Gastroesophageal sphincter (tissue), 4 donors: Measurements from ENCODE around the gene TLK2. TPM values are rescaled to one million over a fixed set of nuclear protein-coding genes. Genes with fewer than 3 reads are reported as not detected.

Source experiments
- ATAC-seq: fragments of 150-250 bp; one replicate; pipeline ENCODE4 v1.9.1; 2016; ENCODE audit warnings: mild to moderate bottlenecking, moderate library complexity
- H3K27ac ChIP-seq, 4 donors: fragments of 200-600 bp; sonication (generic) in 3 of 4; 1 replicate in 3 of 4; 2 replicates in 1 of 4; pipeline ENCODE4 v1.5.1; 2016 to 2019
- H3K27me3 ChIP-seq: fragments of 200-600 bp; sonication (generic); one replicate; pipeline ENCODE4 v1.5.1; 2019
- H3K36me3 ChIP-seq, 2 donors: fragments of 200-600 bp; sonication (generic); one replicate each; pipeline ENCODE4 v1.5.1; 2019; ENCODE audit warnings: control low read depth in 1 of 2
- H3K4me1 ChIP-seq, 3 donors: fragments of 200-600 bp; sonication (generic); 1 replicate in 2 of 3; 2 replicates in 1 of 3; pipeline ENCODE4 v1.5.1; 2016 to 2019; ENCODE audit warnings: control low read depth in 2 of 3
- H3K4me3 ChIP-seq, 2 donors: fragments of 200-600 bp; sonication (generic); one replicate each; pipeline ENCODE4 v1.5.1; 2019; ENCODE audit warnings: mild to moderate bottlenecking in 1 of 2, moderate library complexity in 1 of 2
- H3K9me3 ChIP-seq, 3 donors: fragments of 200-600 bp; sonication (generic); one replicate each; pipeline ENCODE4 v1.5.1; 2017 to 2019; ENCODE audit warnings: control low read depth in 2 of 3
- EP300 ChIP-seq: sonication (generic); formaldehyde crosslinking; IDR thresholded peaks from one replicate; pipeline ENCODE4 v1.6.1; 2017; ENCODE audit warnings: antibody characterized with exemption, mild to moderate bottlenecking
- POLR2A ChIP-seq, 2 donors: fragments of 450-650 bp; IDR thresholded peaks; one replicate each; pipeline ENCODE4 v1.6.1; 2017; ENCODE audit warnings: antibody characterized with exemption in 2 of 2, mild to moderate bottlenecking in 2 of 2, moderate library complexity in 1 of 2
- POLR2AphosphoS5 ChIP-seq: sonication (generic); formaldehyde crosslinking; IDR thresholded peaks from one replicate; pipeline ENCODE4 v1.6.1; 2017; ENCODE audit warnings: antibody characterized with exemption
- WGBS, 2 donors: methylation state at CpG; one replicate each; pipeline ENCODE4 v1.1.5; 2018; ENCODE audit warnings: low coverage in 1 of 2; 5-methylcytosine and 5-hydroxymethylcytosine counted together
- total RNA-seq, 4 donors: library from RNA; depleted of rRNA; stranded (reverse); fragments of >200 nt; gene quantifications; one replicate each; pipeline ENCODE4 v1.1.0, GENCODE V29; 2016
- TF ChIP-seq, protein P1 (sequence below), 4 experiments: fragments of 200-600 bp in 2 of 4; fragments of 450-650 bp in 2 of 4; sonication (generic) in 1 of 4; IDR thresholded peaks; one replicate each; pipeline ENCODE4 v1.5.1; 2017 to 2019; ENCODE audit warnings: antibody characterized with exemption in 4 of 4, mild to moderate bottlenecking in 2 of 4, moderate library complexity in 2 of 4

The TLK2 gene
- total RNA-seq, 4 donors from 2014 or later: 42.7 to 69.4 (median 51.3) TPM

DNA sequence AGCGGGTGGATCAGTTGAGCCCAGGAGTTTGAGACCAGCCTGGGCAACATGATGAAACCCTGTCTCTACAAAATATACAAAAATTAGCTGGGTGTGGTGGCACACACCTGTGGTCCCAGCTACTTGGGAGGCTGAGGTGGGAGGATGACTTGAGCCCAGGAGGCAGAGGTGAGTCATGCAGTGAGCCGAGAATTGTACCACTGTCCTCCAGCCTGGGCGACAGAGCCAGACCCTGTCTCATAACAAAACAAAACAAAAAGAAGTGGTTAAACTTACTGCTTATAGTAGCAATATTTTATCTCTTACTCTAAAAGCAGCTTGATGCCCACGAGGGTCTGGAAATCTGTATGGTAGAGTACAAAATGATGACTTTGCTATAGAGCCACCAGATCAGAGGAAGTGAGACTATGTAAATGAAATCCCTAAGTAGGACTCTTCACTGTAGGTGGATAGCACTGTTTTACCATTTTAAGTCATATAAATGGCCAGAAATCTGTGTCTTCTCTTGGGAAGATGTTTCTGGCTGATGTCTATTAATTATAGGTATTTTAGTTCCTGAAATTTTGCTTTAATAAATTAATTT lies 88.5 kb downstream of the TLK2 start:
- Histone ChIP-seq H3K36me3 (peaks cover 0 to 55% of the 10 kb centered on the region in 2 donors), H3K9me3 (no peaks in the 10 kb centered on the region), H3K4me3 (no peak overlapping the region), H3K27me3 (no peaks in the 10 kb centered on the region), H3K27ac (no peak overlapping the region), H3K4me1 (peaks cover 0 to 4% (median 0%) of the 10 kb centered on the region in 3 donors)
- no peak for ATAC-seq
- WGBS, 2 donors: 88 to 100% methylated on average over 1 to 4 of the region's 4 CpGs
- TF ChIP-seq EP300 (no peak), POLR2AphosphoS5 (no peak), POLR2A (IDR thresholded peaks at IDR 0.05) (no peak)
- TF ChIP-seq, protein P1, sequence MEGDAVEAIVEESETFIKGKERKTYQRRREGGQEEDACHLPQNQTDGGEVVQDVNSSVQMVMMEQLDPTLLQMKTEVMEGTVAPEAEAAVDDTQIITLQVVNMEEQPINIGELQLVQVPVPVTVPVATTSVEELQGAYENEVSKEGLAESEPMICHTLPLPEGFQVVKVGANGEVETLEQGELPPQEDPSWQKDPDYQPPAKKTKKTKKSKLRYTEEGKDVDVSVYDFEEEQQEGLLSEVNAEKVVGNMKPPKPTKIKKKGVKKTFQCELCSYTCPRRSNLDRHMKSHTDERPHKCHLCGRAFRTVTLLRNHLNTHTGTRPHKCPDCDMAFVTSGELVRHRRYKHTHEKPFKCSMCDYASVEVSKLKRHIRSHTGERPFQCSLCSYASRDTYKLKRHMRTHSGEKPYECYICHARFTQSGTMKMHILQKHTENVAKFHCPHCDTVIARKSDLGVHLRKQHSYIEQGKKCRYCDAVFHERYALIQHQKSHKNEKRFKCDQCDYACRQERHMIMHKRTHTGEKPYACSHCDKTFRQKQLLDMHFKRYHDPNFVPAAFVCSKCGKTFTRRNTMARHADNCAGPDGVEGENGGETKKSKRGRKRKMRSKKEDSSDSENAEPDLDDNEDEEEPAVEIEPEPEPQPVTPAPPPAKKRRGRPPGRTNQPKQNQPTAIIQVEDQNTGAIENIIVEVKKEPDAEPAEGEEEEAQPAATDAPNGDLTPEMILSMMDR (IDR thresholded peaks at IDR 0.05): no peak

DNA sequence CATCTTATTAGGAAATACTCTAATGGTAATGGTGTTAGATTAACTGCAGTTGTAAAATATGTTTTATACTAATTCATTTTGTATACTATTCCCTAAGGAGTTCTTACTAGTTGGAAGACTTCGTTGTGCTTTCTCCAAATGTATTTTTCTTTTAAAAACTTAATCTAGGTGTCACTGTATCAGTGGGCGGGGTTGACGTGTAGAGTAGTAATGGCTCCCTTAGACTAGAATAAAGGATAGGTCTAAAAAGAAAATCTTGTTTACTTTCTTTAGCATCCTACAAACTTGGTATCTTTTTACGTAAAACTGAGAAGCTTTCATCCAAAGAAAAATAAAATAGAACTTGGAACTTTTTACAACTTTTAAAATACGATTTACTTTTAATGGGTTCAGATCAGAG lies 93.9 kb downstream of the TLK2 start:
- no peaks in the 10 kb centered on the region for H3K27me3 ChIP-seq
- peak overlapping the region in 2 of 4 donors; percentile 21 to 39 for H3K27ac ChIP-seq
- H3K4me3 ChIP-seq: no peak overlapping the region
- peaks cover 0 to 56% of the 10 kb centered on the region in 2 donors for H3K36me3 ChIP-seq
- peaks cover 0 to 4% (median 0%) of the 10 kb centered on the region in 3 donors for H3K4me1 ChIP-seq
- no peaks in the 10 kb centered on the region for H3K9me3 ChIP-seq
- no peak for ATAC-seq
- TF ChIP-seq EP300: no peak
- WGBS, 2 donors: 54 to 78% methylated on average over 5 of the region's 5 CpGs

DNA sequence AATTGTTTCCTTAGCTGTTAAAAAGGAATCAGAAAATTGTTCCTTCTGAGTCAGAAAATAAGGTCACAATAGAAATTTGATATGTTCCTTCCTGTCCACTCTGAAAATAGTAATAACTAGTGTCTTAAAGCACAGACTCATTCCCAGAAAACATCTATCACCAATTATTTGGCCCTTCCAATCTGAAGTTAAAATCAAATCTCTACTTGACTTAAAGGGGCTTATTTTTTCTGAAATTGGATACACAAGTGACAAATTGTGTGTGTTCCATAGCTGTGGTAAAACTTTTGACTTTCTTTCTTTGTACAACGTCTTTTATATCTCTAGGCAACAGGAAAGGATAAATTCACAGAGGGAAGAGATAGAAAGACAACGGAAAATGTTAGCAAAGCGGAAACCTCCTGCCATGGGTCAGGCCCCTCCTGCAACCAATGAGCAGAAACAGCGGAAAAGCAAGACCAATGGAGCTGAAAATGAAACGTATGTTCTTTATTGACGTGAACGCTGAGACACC lies 94.3 kb downstream of the TLK2 start:
- Histone ChIP-seq H3K27me3 (no peaks in the 10 kb centered on the region), H3K9me3 (no peaks in the 10 kb centered on the region), H3K4me3 (no peak overlapping the region), H3K36me3 (peaks cover 0 to 60% of the 10 kb centered on the region in 2 donors), H3K27ac (peak overlapping the region in 3 of 4 donors; percentile 5 to 39 (median 21)), H3K4me1 (peaks cover 0 to 4% (median 0%) of the 10 kb centered on the region in 3 donors)
- no peak for ATAC-seq
- WGBS, 2 donors: 43 to 65% methylated on average over 7 of the region's 7 CpGs
- no peak for TF ChIP-seq POLR2AphosphoS5
- no peak for TF ChIP-seq EP300
- TF ChIP-seq POLR2A (IDR thresholded peaks at IDR 0.05): no peak
- TF ChIP-seq, protein P1 (IDR thresholded peaks at IDR 0.05): no peak

DNA sequence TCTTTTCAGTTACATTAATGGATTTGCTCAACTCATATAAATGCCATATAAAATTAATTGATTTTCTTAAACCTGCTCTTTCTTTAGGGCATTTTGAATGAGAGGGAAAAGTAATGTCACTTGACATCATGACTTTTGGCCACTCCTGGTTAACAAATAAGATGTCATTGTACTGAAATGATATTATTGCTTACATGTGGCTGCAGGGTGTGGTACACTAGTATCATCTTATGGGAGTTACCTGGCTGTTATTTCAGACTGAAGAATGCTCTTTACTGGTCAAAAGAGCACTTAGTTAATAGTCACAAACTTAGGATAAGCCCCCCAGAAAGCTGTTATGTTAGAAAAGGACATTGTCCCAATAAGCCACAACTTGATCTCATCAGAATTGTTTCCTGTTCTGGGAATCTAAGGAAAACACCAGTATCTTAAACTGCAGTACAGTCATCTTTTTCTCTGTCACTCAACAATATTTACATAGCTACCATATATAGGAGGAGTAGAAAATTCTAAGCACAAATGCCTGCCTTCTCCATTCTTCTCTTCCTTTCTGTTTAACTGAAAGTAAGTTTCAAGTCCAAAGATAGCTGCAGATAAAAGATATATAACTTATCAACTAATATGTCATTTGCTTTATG lies 95.0 kb downstream of the TLK2 start:
- H3K4me1 ChIP-seq: peaks cover 0 to 4% (median 0%) of the 10 kb centered on the region in 3 donors
- H3K36me3 ChIP-seq: peaks cover 0 to 64% of the 10 kb centered on the region in 2 donors
- ATAC-seq: no peak
- H3K9me3 ChIP-seq: no peaks in the 10 kb centered on the region
- H3K27ac ChIP-seq: peak overlapping the region in 3 of 4 donors; percentile 5 to 39 (median 21)
- TF ChIP-seq, protein P1 (IDR thresholded peaks at IDR 0.05): no peak
- TF ChIP-seq POLR2AphosphoS5: no peak
- no peak overlapping the region for H3K4me3 ChIP-seq
- no peaks in the 10 kb centered on the region for H3K27me3 ChIP-seq

DNA sequence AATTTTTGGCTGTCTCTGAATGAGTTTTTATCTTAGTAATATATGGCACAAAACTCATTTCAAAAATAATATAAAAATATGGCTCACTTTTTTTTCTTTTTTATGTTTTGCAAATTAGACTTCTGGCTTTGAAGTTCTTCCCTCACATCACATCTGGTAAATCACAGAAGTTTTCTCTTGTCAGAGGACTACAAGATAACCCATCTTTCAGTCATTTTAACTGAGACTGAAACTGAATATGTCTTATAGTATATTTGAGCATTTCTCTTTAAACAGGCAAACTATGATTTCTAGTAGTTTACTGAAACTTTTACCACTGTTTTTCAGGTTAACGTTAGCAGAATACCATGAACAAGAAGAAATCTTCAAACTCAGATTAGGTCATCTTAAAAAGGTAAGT lies 97.8 kb downstream of the TLK2 start:
- H3K4me3 ChIP-seq: no peak overlapping the region
- no peak for TF ChIP-seq POLR2AphosphoS5
- no peak for TF ChIP-seq POLR2A (IDR thresholded peaks at IDR 0.05)
- TF ChIP-seq, protein P1 (IDR thresholded peaks at IDR 0.05): no peak
- TF ChIP-seq EP300: no peak
- no peaks in the 10 kb centered on the region for H3K4me1 ChIP-seq
- H3K27ac ChIP-seq: no peak overlapping the region
- H3K27me3 ChIP-seq: no peaks in the 10 kb centered on the region
- ATAC-seq: no peak
- H3K9me3 ChIP-seq: no peaks in the 10 kb centered on the region
- 92 to 100% methylated on average over 1 of the region's 1 CpG for WGBS, 2 donors
- H3K36me3 ChIP-seq: peaks cover 0 to 77% of the 10 kb centered on the region in 2 donors
